ENCODE data around the gene AP3D1. TPM values are rescaled to one million over a fixed set of nuclear protein-coding genes. Genes with fewer than 3 reads are reported as not detected.
"Not testable (repeated sequence)": the region's sequence is repeated elsewhere in the genome, so short reads cannot be mapped to it uniquely, and the experiment has no call there.

AP3D1 gene
- total RNA-seq (100 to 1,000 TPM in 2 of 4 donors, 10 to 100 TPM in 2; 82.7 to 145 (median 92.9) TPM), polyA plus RNA-seq (87.3 TPM)
- long read RNA-seq, donor 1, full-length matches to known transcripts = 68 of 344 reads
- long read RNA-seq, donor 1, partial matches to known transcripts = 238 of 344 reads
- long read RNA-seq, donor 1, other reads (novel, unspliced or antisense) = 38 of 344 reads
- long read RNA-seq, donor 2, full-length matches to known transcripts = 32 of 106 reads
- long read RNA-seq, donor 2, partial matches to known transcripts = 49 of 106 reads
- long read RNA-seq, donor 2, other reads (novel, unspliced or antisense) = 25 of 106 reads
- long read RNA-seq, donor 3, full-length matches to known transcripts = 150 of 606 reads
- long read RNA-seq, donor 3, partial matches to known transcripts = 410 of 606 reads
- long read RNA-seq, donor 3, other reads (novel, unspliced or antisense) = 46 of 606 reads
- long read RNA-seq, donor 4, full-length matches to known transcripts = 19 of 69 reads
- long read RNA-seq, donor 4, partial matches to known transcripts = 23 of 69 reads
- long read RNA-seq, donor 4, other reads (novel, unspliced or antisense) = 27 of 69 reads

GRCh38 chr19:2151339-2152229, at the start of gene AP3D1:
TSS of gene AP3D1 (minus strand) at chr19:2151566. CDS start at chr19:2151334, 232 bp downstream.
- Histone ChIP-seq H3K4me3 (ENCODE audit: low read length) (peak within 1 kb of the TSS; percentile 64), H3K27ac (ENCODE audit: low read length) (peak within 1 kb of the TSS; percentile 31), H3K9me3 (ENCODE audit: control insufficient read depth, low read length) (no peaks in the 10 kb centered on the region), H3K27me3 (ENCODE audit: control insufficient read depth, insufficient read depth) (no peaks in the 10 kb centered on the region), H3K4me1 (ENCODE audit: control insufficient read depth, insufficient read depth, low read length) (peaks cover 6% of the 10 kb centered on the region)
- peak; percentile 100 for DNase-seq
- ATAC-seq = peak; percentile 98 to 99
- 2% methylated on average over 74 of the region's 74 CpGs for WGBS
- intact Hi-C loops (cut with DNase I) = loop anchor here in 2 of 4 donors (10.0 kb wide), 3 partner anchors 63 to 233 kb away; no protein-coding TSS in a partner anchor

GRCh38 chr19:2200624-2201294, 49.4 kb upstream of the AP3D1 start:
- intact Hi-C loops (cut with DNase I); H3K4me1 ChIP-seq (ENCODE audit: control insufficient read depth, insufficient read depth, low read length); H3K9me3 ChIP-seq (ENCODE audit: control insufficient read depth, low read length); DNase-seq; H3K4me3 ChIP-seq (ENCODE audit: low read length); ATAC-seq; H3K27ac ChIP-seq (ENCODE audit: low read length); H3K27me3 ChIP-seq (ENCODE audit: control insufficient read depth, insufficient read depth): not testable (repeated sequence)
- WGBS = 96% methylated on average over 50 of the region's 50 CpGs

DNA sequence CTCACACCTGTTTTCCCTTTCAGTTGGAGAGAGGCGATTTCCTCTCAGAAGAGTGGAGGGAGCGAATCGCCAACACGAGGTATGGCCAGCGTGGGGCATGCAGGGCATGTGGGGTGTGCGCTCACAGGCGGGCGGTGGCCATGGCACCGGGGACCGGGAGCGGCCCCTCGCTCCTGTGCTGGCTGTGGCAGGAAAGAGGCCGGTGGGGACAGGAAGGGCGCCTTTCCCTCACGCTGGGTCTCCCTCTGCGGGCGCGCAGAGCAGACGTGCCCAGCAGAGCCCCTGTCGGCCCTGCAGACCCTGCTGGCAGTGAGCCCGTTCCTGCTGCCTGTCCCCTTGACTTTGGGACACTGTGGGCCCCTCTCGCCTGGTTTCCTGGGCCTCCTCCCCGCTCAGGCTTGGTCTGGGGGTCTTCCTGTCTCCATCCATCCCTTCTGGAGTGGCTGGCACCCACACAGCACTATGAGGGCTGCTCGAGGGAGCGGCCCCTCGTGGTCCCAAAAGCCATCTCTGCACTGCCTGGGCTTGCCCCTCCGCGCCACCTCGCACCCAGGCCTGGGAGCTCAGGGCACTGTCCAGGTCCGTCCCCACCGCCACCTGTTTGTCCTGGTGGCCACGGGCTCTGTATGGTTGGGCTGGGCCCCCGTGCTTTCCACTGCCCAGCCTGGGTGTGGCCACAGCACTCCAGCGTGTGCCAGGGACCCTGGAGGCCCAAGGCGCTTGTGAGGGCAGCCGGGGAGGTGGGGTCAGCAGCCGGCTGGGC, 48.7 kb upstream of the AP3D1 start:
- H3K27ac ChIP-seq (ENCODE audit: low read length) = no peak overlapping the region
- intact Hi-C loops (cut with DNase I) = no loop called here
- 89% methylated on average over 37 of the region's 37 CpGs for WGBS
- no peak for DNase-seq
- H3K9me3 ChIP-seq (ENCODE audit: control insufficient read depth, low read length) = no peaks in the 10 kb centered on the region
- ATAC-seq = peak in 1 of 2 donors; percentile 3
- no peaks in the 10 kb centered on the region for H3K27me3 ChIP-seq (ENCODE audit: control insufficient read depth, insufficient read depth)
- H3K4me1 ChIP-seq (ENCODE audit: control insufficient read depth, insufficient read depth, low read length) = peaks cover 2% of the 10 kb centered on the region
- no peak overlapping the region for H3K4me3 ChIP-seq (ENCODE audit: low read length)

DNA sequence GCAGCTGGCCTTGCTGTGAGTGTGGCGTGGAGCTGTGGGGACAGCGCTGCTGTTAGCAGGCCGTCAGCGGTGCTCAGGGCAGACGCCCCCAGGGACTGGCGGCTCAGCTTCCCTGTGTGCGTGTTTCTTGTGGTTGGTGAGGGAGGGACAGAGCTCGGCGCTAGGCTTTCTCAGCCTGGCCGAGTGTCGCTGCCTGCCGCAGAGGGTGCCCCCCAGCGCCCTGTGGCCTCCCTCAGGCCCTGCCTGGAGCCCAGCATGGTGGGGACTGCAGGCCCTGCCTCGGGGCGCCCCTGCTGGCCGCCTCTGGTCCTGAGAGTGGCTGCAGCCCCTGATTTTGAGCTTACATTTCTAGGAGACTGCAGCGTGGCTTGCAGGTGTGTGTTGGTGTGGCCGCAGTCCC, 47.8 kb upstream of the AP3D1 start:
- DNase-seq = no peak
- Histone ChIP-seq H3K27ac (ENCODE audit: low read length) (no peak overlapping the region), H3K9me3 (ENCODE audit: control insufficient read depth, low read length) (no peaks in the 10 kb centered on the region), H3K27me3 (ENCODE audit: control insufficient read depth, insufficient read depth) (no peaks in the 10 kb centered on the region), H3K4me3 (ENCODE audit: low read length) (no peak overlapping the region), H3K4me1 (ENCODE audit: control insufficient read depth, insufficient read depth, low read length) (peaks cover 2% of the 10 kb centered on the region)
- 73% methylated on average over 18 of the region's 18 CpGs for WGBS
- intact Hi-C loops (cut with DNase I) = no loop called here
- peak in 1 of 2 donors; percentile 3 for ATAC-seq

DNA sequence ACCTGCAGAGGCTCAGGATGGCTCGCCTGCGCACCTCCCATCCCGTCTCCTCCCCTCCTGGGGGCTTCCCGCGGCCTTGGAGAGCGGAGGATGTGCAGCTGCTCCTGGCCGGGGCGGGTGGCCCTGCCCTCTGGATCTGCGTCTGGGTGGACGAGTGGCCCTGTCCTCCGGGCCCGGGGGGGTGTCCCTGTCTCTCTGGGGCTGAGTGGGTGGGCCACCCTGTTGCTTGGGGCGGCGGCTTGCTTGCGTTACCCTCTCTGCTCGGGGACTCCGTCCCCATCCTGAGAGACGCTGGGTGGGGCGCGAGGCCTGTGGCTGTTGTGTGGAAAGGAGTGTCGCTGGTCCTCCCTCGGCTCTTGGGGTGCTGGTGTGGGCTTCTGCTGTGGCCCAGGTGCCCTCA, 47.0 kb upstream of the AP3D1 start:
- DNase-seq (no peak), ATAC-seq (no peak)
- 83% methylated on average over 22 of the region's 22 CpGs for WGBS
- no peak overlapping the region for H3K27ac ChIP-seq (ENCODE audit: low read length)
- no peaks in the 10 kb centered on the region for H3K4me1 ChIP-seq (ENCODE audit: control insufficient read depth, insufficient read depth, low read length)
- no peaks in the 10 kb centered on the region for H3K27me3 ChIP-seq (ENCODE audit: control insufficient read depth, insufficient read depth)
- no peak overlapping the region for H3K4me3 ChIP-seq (ENCODE audit: low read length)
- no peaks in the 10 kb centered on the region for H3K9me3 ChIP-seq (ENCODE audit: control insufficient read depth, low read length)
- intact Hi-C loops (cut with DNase I) = no loop called here

GRCh38 chr19:2197270-2197669, 45.9 kb upstream of the AP3D1 start:
- Histone ChIP-seq H3K27me3 (ENCODE audit: control insufficient read depth, insufficient read depth) (no peaks in the 10 kb centered on the region), H3K4me3 (ENCODE audit: low read length) (no peak overlapping the region), H3K27ac (ENCODE audit: low read length) (no peak overlapping the region), H3K9me3 (ENCODE audit: control insufficient read depth, low read length) (no peaks in the 10 kb centered on the region), H3K4me1 (ENCODE audit: control insufficient read depth, insufficient read depth, low read length) (no peaks in the 10 kb centered on the region)
- intact Hi-C loops (cut with DNase I) = no loop called here
- ATAC-seq = no peak
- DNase-seq = no peak
- 94% methylated on average over 15 of the region's 15 CpGs for WGBS

GRCh38 chr19:2195914-2196313, 44.5 kb upstream of the AP3D1 start:
- DNase-seq (no peak), ATAC-seq (no peak)
- Histone ChIP-seq H3K9me3 (ENCODE audit: control insufficient read depth, low read length) (no peaks in the 10 kb centered on the region), H3K4me1 (ENCODE audit: control insufficient read depth, insufficient read depth, low read length) (no peaks in the 10 kb centered on the region), H3K27ac (ENCODE audit: low read length) (no peak overlapping the region), H3K27me3 (ENCODE audit: control insufficient read depth, insufficient read depth) (no peaks in the 10 kb centered on the region), H3K4me3 (ENCODE audit: low read length) (no peak overlapping the region)
- intact Hi-C loops (cut with DNase I) = no loop called here
- 94% methylated on average over 19 of the region's 19 CpGs for WGBS

DNA sequence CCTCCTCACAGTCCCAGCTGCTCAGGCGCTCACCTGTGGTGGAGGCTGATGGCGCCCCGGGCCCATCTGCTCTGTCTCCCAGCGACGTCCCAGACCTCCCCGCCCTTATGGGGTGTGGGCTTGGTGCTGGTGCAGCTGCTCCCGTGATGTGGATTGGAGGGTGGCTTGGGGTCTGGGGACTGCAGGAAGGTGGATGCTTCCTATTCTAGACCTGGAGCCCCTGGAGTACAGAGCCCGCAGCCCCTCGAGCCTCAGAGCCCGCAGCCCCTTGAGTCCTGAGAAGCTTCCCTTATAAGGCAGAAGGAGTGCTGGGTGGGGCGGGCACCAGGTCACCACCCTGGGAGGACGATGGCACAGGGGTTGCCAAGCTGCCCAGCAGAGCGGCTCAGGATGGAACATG, 44.0 kb upstream of the AP3D1 start:
- WGBS = 95% methylated on average over 13 of the region's 13 CpGs
- no peaks in the 10 kb centered on the region for H3K9me3 ChIP-seq (ENCODE audit: control insufficient read depth, low read length)
- H3K27ac ChIP-seq (ENCODE audit: low read length) = no peak overlapping the region
- H3K4me3 ChIP-seq (ENCODE audit: low read length) = no peak overlapping the region
- ATAC-seq (no peak), DNase-seq (no peak)
- no peaks in the 10 kb centered on the region for H3K4me1 ChIP-seq (ENCODE audit: control insufficient read depth, insufficient read depth, low read length)
- H3K27me3 ChIP-seq (ENCODE audit: control insufficient read depth, insufficient read depth) = no peaks in the 10 kb centered on the region
- intact Hi-C loops (cut with DNase I) = no loop called here

DNA sequence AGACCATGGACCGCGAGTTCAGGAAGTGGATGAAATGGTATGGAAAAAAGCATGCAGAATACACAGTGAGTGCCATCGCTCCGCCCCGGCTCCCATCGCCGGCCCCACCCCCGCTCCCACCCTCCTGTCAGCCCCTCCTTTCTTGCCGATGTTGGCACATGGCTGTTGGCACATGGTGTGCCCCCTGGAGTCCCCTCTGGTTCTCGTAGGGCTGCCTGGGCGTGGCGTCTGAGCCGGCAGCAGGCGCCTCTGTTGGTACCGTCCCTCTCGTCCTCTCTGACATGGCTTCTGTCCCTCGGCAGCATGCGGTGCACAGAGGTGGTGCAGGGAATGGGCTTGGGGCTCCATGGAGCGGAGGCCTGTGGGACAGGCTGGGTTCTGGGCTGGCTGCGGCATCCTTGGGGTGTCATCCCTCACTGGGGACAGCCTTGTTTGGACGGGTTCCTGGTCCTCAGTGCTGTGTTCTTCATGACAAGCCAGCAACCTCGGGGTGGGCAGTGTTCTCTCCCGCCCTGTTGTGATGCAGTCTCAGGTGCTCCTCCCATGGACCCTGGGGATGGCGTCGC, 43.2 kb upstream of the AP3D1 start:
- Histone ChIP-seq H3K4me1 (ENCODE audit: control insufficient read depth, insufficient read depth, low read length) (no peaks in the 10 kb centered on the region), H3K9me3 (ENCODE audit: control insufficient read depth, low read length) (no peaks in the 10 kb centered on the region), H3K27me3 (ENCODE audit: control insufficient read depth, insufficient read depth) (no peaks in the 10 kb centered on the region), H3K27ac (ENCODE audit: low read length) (no peak overlapping the region), H3K4me3 (ENCODE audit: low read length) (no peak overlapping the region)
- DNase-seq (peak in 1 of 3 donors; percentile 70), ATAC-seq (peak; percentile 11 to 12)
- intact Hi-C loops (cut with DNase I) = no loop called here
- WGBS = 80% methylated on average over 25 of the region's 25 CpGs

DNA sequence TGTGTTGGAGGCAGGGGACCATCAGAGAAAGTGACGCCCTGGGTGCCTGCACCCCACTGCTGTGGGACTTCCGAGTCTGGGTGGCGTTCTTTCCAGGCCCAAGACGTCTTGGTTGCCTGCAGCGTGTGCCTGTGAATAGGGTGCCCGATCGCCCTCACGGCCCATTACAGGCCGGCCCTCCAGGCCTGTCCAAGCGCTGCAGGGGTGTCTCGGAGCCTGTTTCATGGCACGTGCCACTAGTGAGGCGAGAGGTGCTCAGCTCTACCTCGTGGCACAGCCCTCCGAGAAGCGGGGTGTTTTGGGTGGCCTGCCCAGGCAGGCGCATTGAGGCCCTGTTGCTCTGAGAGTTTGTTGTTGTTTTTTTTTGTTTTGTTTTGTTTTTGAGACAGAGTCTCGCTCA, 42.4 kb upstream of the AP3D1 start:
- Histone ChIP-seq H3K27ac (ENCODE audit: low read length) (no peak overlapping the region), H3K4me3 (ENCODE audit: low read length) (no peak overlapping the region), H3K27me3 (ENCODE audit: control insufficient read depth, insufficient read depth) (no peaks in the 10 kb centered on the region), H3K4me1 (ENCODE audit: control insufficient read depth, insufficient read depth, low read length) (peaks cover 7% of the 10 kb centered on the region), H3K9me3 (ENCODE audit: control insufficient read depth, low read length) (no peaks in the 10 kb centered on the region)
- intact Hi-C loops (cut with DNase I) = no loop called here
- WGBS = 94% methylated on average over 18 of the region's 18 CpGs
- DNase-seq (no peak), ATAC-seq (no peak)

All from right cardiac atrium (tissue), 5 donors.